ENCODE measurements around the gene AP1M2.

GRCh38 chr19:10535613-10536012, 51.5 kb downstream of the AP1M2 start:
- no peak for TF ChIP-seq CTCF (IDR thresholded peaks at IDR 0.05; ENCODE audit: insufficient read depth, low read depth, low read length)
- TF ChIP-seq EZH2 (IDR thresholded peaks at IDR 0.05; ENCODE audit: insufficient read depth, low read length) = no peak
